Left renal pelvis (tissue), 4 donors: Measurements from ENCODE around the gene PABPC1L. TPM values are rescaled to one million over a fixed set of nuclear protein-coding genes. Genes with fewer than 3 reads are reported as not detected.
A peak's percentile ranks its signal among the peaks of the same experiment; 100 is the strongest.

Experiments used
- DNase-seq, 4 donors: peaks; one replicate each; pipeline ENCODE4 v3.0.0-alpha.2; 2013; ENCODE audit warnings: low read depth in 4 of 4, low spot score in 3 of 4
- polyA plus RNA-seq, 4 donors: library from polyadenylated mRNA; unstranded; fragments of 120-200 nt; gene quantifications; one replicate each; pipeline ENCODE4 v1.2.1, GENCODE V29; 2013; ENCODE audit not compliant: insufficient read length in 4 of 4

The PABPC1L gene
- polyA plus RNA-seq, 4 donors: 29.4 to 71.2 (median 40.6) TPM

DNA sequence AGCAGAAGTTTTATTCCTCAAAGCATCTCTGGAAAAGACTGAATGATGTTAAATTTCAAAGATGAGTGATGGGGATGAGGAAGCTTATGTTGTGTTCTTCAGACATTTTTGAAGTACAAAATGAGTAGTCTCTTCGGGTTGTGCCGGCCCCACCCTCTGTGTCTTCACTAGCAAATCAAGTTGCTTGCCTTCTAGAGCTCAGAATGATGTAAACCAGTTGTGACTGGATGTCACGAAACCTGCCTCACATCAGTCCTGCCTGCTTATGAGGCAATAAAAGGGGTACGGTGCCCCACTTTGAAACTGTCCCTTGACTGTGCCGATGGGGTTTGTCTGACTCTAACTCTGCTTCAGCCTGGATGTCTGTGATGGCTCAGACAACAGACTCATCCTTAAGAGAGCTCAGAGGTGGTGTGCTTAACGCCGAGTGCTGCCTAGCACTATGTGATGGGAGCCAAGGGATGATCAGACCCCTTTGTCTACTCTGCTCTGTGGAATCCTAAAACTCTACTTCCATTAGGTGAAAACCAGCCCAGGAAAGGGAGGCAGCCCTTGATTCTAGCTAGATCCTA is 31.3 kb downstream of the PABPC1L start:
- DNase-seq: no peak

DNA sequence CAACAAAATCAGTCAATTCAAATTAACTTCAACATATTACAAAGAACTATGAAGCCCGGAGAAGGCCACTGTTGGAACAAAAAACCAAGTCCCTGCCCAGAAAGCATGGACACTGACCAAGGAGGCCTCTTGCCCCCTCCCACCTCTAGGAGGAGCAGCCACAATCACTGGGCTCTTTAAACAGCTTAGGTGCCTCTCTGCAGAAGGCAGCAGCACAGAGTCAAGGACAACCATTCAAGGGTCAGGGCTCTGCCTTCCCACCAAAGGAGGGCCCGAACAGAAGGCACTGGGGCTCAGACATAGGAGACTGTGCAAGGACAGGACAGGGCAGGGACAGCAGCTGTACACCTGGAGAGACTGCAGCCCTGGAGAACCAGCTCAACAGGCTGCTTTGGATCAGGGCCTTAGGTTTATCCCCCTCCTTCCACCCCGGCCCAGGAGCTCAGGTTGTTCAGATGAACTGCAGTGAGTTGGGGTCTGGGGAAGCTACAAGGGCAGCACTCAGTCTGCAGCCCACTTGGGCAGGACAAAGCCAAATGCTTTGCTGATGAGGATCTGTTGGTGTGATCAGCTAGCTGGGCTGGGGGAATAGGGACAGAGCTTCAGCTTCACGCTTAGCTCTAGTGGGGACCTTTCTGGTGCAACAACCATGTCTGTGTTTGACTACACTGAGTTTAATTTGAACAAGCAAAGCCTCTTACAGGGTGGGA is 32.6 kb downstream of the PABPC1L start:
- no peak for DNase-seq

DNA sequence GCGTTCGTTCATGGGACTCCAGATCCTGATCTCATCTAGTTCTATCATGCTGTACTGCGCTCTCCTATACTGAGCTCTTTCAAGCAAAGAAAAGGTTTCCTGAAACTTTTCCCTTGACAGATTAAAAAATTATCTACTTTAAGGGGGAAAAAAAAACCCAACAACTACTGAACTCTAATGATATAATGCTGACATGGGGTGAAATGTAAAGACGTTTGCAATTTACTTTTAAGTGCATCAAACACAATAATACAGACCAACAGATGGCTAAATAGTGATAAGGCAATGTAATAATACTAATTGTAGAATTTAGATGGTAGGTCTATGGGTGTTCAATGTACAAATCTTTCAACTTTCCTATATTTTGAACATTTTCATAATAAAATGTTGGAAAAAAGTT is 34.0 kb downstream of the PABPC1L start:
- no peak for DNase-seq

DNA sequence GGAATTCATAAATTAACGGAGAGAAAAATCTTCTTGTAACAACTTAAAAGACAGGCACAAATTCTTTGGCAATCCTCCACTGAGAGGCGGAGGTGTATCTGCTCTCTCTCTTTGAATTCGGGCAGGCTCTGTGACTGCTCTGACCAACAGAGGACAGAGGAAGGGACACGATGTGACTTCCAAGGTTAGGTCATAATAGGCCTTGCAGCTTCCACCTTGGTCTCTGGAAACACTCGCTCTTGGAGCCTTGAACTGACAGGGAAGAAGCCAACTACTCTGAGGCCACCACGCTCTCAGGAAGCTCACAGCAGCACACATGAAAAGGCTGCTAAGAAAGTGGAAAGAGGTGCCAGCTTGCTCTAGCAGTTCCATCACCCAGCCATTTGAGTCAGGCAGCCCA is 35.4 kb downstream of the PABPC1L start:
- no peak for DNase-seq

DNA sequence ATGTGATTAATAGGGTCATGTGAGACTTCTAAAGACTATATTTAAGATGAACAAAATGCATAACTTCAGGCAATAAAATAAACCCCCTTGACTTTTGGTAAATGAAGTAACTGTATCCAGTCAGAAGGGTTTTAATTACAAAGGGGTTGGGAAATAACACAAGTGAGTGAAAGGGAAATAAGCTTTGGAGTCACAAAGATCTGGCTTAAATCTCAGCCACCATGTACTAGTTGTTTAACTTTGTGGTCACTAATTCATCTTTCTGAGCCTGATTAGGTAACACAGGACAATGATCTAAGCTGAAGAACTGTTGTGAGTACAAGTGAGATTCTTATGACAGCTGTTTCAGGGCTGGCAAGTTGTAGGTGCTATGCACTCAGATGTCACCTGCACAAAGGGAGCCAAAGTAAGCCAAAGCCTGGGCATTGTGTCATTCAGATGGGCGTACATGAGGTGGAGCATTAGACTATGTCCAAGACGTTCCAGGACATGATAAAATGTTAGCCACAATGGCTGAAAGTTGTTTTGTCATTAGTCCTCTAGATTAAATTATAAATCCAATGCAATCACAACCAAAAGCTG is 36.5 kb downstream of the PABPC1L start:
- no peak for DNase-seq

DNA sequence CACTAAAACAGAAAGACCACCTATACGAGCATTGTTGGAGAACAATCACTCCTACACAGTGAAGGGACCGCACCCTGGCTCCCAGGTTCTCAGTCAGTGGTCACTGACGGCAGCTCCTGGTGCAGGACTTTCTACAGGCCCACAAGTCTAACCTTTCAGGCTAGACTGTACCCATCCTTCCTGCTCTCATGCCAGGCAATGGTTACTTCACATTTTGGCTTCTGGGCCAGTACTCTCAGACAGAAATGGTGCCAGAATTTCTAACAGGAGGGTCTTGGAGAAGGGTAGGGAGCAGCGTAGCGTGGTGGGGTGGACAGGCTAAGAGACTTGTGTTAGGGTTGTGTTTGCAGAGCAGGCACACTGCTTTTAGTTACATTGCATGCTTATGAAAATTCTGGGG is 38.2 kb downstream of the PABPC1L start:
- no peak for DNase-seq

DNA sequence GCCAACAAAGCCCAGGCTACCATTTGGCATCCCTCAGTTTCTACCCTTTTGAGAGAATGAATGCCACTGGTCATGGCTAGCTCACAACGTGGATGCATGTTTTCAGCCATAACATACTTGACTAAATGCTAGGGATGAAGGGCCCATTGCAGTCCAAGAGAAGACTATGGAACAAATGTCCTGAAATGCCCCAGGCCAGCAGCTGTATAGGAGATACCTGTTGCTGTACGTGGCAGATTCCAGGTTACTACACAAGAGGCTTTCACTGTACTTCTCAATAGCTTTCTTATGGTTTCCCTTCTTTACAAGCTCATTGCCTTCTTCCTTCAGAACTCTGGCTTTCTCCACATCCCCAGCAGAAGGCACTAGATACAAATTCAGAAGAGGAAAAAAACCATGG is 38.7 kb downstream of the PABPC1L start:
- no peak for DNase-seq

DNA sequence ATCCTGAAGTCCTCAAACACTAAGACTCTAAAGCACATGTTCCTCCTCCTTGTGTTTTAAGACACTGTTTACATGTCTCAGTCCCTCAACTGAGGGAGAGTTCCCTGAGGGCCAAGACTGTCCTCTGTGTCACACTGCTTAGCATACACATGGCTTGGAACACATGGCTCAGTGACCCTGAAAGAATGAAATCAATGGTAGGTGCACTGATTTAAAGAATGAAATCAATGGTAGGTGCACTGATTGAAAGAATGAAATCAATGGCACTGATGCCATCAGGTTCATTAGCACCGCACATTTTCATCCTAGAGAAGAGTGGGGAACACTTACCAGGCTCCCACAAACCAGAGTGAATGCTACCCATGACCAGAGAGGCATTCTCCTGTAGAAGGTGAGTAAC is 40.5 kb downstream of the PABPC1L start:
- no peak for DNase-seq

DNA sequence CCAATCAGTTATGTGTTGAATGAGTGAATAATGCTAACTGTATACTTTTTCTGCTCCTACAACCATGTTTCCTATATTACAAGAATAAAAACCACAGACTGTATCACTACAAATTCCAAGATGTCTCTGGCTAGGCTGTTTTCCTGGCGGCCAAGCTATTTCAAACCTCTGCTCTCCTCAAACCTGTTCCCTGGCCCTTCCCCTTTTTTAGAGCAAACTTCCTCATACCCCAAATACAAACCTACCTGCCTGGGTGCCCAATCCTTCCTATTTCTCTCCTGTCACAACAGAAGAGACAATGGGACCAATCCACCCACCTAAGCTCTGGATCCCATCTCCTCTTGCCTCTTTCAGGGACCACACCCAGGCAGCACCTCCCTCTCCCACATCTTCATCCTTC is 42.9 kb downstream of the PABPC1L start:
- DNase-seq: no peak

DNA sequence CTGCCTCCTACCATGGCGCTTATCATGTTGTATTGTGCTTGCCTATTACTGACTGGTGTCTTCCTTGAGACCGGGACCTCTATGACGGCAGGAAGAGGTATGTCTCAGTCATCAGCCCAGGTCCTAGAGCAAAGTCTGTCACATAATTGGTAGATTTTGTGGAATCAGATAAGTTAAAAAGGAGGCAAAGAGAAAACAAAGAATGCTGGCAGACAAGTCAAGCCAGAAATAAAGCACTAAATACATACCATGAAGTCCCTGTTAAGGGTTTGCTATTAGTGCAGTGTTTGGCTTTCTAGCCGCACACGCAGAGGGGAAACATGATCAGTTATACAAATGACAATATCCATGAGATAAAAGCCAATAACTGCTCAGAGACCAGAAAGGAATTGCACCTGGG is 44.4 kb downstream of the PABPC1L start:
- no peak for DNase-seq

DNA sequence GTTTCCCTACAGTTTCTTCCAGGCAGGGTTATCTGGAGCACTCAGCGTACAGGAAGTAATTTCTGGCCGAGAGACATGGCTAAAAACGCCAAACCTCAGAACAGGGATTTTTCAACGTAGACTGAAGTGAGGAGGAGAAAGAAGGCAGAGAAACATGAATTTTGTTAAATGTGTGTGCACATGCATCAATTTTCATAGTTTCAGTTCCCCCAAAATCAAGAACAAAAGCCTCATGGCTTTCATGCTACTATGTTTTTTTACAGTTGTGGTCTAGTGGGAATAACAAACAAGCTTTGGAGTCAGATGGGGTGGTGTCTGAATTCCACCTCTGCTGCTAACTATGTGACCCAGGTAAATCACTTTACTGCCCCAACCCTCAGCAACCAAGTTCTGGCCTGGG is 45.4 kb downstream of the PABPC1L start:
- DNase-seq: no peak

DNA sequence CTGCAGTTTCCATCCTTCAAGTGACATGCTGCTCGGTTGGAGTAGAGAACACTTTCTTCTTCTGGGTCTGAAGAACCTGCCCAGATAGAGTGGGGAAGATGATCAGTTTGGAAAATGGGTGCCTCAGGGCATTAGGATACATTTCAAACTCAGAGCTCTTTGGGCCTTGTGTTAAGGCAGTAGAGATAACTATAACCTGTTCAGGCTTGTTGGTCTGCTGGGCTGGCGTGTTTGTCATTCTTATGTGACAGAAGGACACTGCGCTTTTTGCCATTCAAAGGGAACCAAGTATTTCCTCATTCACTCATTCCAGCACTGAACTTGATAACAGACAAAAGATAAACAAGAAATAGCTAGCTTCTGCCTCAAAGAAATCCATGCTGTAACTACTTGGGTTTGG is 46.5 kb downstream of the PABPC1L start:
- DNase-seq: no peak

DNA sequence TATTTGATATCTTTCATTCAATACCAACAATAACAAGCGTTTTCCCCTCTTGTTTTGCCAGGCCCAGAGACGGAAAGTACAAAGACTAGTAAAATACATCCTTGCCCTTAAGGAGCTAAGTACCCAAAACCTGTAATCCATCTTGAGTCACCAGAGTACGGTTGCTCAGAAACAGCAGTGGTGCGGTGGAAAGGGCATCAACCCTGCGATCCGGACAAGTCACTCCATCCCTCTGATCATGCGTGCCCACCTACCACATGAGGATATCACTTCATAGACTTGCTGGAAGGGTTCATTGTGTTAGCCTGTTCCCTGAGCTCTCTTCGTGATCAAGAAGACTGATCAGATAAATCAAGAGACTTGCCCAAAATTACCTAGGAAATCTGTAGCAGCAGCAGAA is 48.4 kb downstream of the PABPC1L start:
- DNase-seq: no peak

DNA sequence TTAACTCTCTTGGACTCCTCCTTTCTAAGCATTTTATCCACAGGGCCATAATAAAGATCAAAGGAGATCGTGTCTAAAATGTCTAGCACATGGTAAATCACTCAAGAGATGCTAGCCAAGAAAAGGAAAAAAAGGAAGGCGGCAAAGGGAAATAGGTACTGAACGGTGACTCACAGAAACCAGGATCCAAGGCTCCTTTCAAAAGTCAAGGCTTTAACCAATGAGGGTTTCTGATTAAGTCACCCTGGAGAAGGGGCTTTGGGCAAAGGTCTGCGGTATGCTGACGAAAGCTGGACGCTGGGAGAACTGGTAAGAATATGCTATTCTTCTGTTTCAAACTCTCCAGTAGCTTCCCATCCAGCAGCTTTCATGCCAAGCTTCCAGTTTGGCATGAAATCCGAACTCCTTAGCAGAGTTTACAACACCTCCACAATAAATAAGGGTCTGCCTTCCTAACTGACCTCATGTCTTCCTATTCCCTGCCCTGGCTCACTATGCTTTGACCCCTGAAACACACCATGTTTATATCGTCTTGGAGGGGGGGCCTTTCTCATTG is 49.3 kb downstream of the PABPC1L start:
- no peak for DNase-seq

DNA sequence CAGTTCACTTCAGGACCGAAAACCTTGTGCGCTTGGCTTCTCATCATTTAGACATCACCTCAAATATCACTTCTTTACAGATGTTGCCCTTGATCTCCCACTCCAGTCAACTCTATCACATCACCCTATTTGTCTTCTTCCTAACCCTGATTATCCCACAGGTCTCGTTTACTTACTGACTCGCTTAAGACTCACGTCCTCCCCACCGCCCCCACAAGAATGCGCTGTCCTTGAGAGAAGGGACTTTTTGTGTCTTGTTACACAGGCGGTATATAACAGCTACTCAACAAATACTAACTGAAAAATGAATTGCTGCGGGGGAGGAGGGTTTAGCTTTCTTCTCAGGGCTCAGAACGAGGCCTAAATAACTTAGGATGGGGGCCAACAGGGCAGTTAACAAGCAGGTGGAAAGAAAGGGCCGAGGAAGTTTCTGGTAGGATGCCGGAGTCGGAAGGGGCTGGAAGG is 49.8 kb downstream of the PABPC1L start:
- no peak for DNase-seq

DNA sequence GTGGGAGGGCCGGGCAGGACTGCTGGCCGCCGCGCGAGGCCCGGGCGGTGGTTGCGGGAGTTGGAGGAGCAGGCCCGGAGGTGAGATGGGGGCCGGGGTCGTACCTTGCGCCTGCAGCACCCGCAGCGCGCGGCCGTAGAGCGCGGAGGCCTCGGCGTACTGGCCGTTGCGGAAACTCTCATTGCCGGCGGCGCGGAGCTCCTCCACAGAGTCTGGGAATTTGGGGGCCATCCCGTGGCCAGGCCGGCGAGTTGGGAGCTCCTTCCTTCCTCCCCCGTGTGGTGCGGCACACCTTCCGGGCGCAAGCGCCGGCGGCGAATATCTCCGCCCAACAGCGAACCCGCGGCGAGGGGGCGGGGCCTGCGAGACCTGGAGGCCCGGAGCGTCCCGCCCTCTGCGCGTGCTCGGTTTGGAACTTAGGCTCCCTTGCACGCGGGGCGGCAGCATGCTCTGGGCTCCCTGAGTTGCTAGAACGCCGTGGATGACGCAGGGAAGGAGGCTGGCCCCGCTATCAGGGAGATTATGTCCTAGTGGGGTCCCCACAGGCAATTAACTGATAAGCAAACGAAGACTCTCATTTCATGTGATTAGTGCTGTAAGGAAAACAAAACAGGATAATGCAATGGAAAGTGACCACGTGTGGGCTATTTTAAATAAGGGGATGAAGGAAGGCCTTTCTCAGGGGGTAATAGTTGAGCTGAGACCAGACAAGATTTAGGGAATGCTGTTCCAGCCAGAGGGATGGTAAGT is 50.4 kb downstream of the PABPC1L start, which contains the start of gene TOMM34:
Gene TOMM34 (minus strand): TSS at position 295 of the 750 bp plus-strand sequence. CDS start 64 bp downstream, at position 231.
- peak; percentile 82 to 83 (median 82) for DNase-seq

DNA sequence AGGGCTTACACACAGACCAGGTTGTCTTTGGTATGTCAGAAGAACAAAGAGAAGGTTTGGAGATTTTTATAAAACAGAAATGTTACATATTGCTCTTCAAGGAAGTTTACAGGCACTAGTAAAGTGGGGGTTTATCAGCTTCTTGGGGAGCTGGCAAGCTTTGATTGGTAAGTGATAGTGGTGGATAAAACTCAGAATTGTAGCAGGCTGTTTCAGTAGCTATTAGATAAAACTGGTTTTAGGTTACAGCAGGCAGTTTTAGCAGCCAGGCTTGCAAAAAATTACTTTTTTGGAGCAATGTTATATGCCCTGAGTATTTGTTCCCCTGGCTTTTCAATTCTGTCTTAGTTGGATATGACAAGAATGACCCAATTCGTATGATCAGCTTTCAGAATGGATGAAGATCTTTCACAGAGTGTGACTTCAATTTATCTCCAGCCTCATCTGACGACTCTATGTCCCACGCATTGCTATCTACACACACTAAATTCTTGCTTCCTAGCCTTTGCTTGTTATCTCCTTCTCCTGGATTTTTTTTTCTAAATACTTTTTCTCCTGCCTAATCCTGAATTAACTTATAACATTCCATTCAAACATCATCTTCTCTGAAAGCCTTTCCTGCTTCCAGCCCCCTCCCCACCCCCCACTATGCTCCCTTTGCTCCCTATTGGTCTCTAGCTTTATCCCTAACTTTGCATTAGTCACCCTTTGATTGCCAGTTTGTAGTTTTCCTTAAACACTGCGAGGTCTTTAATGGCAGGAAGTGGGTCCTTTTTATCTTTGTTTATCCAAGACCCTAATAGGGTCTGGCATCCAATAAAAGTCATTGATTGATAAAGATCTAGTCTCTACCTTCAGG is 51.4 kb downstream of the PABPC1L start:
- DNase-seq: no peak

DNA sequence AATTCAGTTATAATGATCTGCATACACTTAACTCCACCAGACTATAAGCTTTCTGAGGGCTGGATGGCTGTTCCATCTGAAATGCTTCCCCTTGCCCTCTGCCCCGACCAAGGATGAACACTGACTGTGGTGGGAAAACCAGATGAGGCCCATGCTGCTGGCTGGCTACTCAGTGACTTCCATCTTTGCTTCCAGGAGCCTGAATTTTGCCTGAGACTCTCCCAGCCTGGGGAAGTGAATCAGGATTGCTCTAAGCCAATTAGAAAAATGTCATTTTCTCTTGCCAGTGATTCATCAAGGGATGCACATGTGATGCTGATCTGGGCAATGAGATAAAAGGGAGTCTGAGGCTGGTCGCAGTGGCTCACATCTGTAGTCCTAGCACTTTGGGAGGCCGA is 52.0 kb downstream of the PABPC1L start:
- no peak for DNase-seq

DNA sequence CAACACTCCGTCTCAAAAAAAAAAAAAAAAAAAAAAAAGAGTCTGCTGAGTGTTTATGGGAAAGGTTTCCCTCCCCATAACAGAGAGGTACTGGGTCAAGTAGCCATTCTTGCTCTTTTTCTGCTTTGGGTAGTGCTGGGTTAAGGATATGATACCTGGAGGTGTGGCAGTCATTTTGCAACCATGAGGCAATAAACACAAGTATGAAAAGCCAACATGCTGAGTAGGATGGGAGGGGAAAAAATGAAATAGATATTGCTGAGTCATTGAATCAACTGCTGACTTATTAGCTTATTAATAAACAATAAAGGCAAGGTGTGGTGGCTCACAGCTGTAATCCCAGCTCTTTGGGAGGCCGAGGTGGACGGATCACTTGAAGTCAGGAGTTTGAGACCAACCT is 52.6 kb downstream of the PABPC1L start:
- DNase-seq: no peak
